ENCODE results near the gene SLC17A4.

The SLC17A4 gene

DNA sequence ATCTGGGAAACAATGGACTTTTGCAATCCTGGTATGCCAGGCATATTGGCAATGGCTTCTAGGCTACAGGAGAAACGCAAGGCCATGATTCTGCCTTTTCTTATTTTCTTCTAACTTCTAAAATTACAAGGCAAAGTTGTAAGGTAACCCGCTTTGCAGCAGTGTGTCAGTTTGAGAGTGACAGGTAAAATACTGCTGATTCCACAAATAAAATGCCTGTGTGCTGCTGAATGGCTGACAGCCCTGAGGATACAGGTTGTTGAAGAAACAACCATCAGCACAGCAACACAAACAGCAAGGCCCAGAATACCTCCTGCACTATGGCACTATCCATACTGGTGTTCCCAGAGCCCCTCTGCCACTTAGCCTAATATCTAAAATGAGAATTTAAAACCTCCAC, 40.2 kb downstream of the SLC17A4 start:
- no peak for DNase-seq (ENCODE audit: low read depth)
- H3K4me3 ChIP-seq (ENCODE audit: low read depth, low read length): no peak overlapping the region
- no peak for TF ChIP-seq POLR2A (IDR thresholded peaks at IDR 0.05; ENCODE audit: extremely low read depth, insufficient read length)
- TF ChIP-seq, protein P1, sequence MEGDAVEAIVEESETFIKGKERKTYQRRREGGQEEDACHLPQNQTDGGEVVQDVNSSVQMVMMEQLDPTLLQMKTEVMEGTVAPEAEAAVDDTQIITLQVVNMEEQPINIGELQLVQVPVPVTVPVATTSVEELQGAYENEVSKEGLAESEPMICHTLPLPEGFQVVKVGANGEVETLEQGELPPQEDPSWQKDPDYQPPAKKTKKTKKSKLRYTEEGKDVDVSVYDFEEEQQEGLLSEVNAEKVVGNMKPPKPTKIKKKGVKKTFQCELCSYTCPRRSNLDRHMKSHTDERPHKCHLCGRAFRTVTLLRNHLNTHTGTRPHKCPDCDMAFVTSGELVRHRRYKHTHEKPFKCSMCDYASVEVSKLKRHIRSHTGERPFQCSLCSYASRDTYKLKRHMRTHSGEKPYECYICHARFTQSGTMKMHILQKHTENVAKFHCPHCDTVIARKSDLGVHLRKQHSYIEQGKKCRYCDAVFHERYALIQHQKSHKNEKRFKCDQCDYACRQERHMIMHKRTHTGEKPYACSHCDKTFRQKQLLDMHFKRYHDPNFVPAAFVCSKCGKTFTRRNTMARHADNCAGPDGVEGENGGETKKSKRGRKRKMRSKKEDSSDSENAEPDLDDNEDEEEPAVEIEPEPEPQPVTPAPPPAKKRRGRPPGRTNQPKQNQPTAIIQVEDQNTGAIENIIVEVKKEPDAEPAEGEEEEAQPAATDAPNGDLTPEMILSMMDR (IDR thresholded peaks at IDR 0.05; ENCODE audit: low read depth, low read length): no peak
- TF ChIP-seq, protein P2, sequence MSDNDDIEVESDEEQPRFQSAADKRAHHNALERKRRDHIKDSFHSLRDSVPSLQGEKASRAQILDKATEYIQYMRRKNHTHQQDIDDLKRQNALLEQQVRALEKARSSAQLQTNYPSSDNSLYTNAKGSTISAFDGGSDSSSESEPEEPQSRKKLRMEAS (IDR thresholded peaks at IDR 0.05; ENCODE audit: low read depth, low read length): no peak
- no peak for TF ChIP-seq MYC (IDR thresholded peaks at IDR 0.05; ENCODE audit: low read depth, low read length)

DNA sequence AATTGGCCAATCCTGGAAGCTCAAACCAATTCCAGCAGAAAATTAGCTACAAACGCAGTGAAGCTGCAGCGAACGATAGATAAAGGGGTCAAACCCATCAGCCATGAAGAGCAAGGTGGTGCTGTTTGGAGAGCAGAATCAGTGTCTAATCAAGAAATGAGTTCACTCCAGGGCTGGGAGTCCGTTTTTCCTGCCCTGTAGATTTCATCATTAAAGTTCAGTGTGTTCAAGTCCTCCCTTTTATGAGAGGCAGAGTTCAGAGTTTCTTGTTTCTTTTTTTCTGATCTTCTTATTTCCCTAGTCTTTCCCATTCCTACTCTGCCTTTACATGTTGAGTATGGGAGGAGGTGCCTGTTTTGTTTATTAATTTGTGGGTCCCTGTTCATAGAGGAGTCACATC, 46.9 kb downstream of the SLC17A4 start:
- H3K4me3 ChIP-seq (ENCODE audit: low read depth, low read length): no peak overlapping the region
- no peak for TF ChIP-seq POLR2A (IDR thresholded peaks at IDR 0.05; ENCODE audit: extremely low read depth, insufficient read length)
- TF ChIP-seq MYC (IDR thresholded peaks at IDR 0.05; ENCODE audit: low read depth, low read length): no peak
- TF ChIP-seq, protein P2 (IDR thresholded peaks at IDR 0.05; ENCODE audit: low read depth, low read length): no peak
- TF ChIP-seq, protein P1 (IDR thresholded peaks at IDR 0.05; ENCODE audit: low read depth, low read length): no peak
- DNase-seq (ENCODE audit: low read depth): no peak

DNA sequence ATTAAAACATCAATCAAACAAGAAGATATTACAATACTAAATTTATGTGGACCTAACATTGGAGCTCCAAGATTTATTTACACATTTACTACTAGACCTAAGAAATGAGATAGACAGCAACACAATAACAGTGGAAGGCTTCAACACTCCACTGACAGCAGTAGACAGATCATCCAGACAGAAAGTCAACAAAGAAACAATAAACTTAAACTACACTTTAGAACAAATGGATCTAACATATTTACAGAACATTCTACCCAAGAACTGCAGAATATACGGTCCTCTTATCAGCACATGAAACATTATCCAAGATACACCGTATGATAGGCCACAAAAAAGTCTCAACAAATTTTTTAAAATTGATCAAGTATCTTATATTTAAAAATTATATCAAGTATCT, 50.3 kb downstream of the SLC17A4 start:
- TF ChIP-seq, protein P1 (IDR thresholded peaks at IDR 0.05; ENCODE audit: low read depth, low read length): no peak
- TF ChIP-seq POLR2A (IDR thresholded peaks at IDR 0.05; ENCODE audit: extremely low read depth, insufficient read length) (no peak), MYC (IDR thresholded peaks at IDR 0.05; ENCODE audit: low read depth, low read length) (no peak)
- TF ChIP-seq, protein P2 (IDR thresholded peaks at IDR 0.05; ENCODE audit: low read depth, low read length): no peak
- H3K4me3 ChIP-seq (ENCODE audit: low read depth, low read length): no peak overlapping the region
- no peak for DNase-seq (ENCODE audit: low read depth)

DNA sequence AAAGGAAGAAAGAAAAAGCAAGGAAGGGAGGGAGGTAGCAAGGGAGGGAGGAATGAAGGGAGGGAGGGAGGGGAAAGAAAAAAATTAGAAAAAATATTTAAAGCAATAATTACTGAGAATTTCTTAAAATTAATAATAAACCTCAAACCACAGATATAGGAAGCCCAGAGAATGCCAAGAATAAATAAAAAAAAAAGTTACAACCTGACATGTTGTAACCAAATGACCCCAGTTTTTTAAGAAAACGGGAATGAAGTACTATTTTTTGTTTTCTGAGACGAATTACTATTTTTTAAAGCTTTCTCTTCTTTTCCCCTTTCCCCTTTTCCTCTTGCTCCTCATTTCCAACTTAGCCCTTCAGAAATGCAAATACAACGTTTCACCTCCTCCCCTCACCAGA, 60.7 kb downstream of the SLC17A4 start:
- DNase-seq (ENCODE audit: low read depth): no peak
- TF ChIP-seq MYC (IDR thresholded peaks at IDR 0.05; ENCODE audit: low read depth, low read length) (no peak), POLR2A (IDR thresholded peaks at IDR 0.05; ENCODE audit: extremely low read depth, insufficient read length) (no peak)
- TF ChIP-seq, protein P1 (IDR thresholded peaks at IDR 0.05; ENCODE audit: low read depth, low read length): no peak
- TF ChIP-seq, protein P2 (IDR thresholded peaks at IDR 0.05; ENCODE audit: low read depth, low read length): no peak
- H3K4me3 ChIP-seq (ENCODE audit: low read depth, low read length): no peak overlapping the region

DNA sequence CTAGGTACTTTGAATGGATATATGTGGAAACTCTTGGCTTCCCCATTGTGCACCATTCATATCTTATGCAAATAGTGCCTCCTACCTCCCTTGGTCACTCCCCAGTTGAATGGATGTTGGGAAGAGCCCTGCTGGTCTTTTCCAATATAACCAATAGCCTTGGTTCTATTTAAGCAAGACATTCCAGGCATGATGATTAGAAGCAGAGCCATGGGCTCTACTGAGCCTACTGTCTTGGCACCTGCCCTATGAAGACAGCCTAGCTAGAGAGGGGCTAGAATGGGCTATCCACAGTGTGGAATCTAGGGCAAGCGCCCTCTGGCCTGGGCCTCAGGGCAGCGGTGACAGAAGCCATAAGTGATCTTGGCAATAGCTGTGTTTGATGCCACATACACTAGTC, 61.7 kb downstream of the SLC17A4 start:
- TF ChIP-seq, protein P2 (IDR thresholded peaks at IDR 0.05; ENCODE audit: low read depth, low read length): no peak
- TF ChIP-seq, protein P1 (IDR thresholded peaks at IDR 0.05; ENCODE audit: low read depth, low read length): no peak
- no peak for TF ChIP-seq POLR2A (IDR thresholded peaks at IDR 0.05; ENCODE audit: extremely low read depth, insufficient read length)
- TF ChIP-seq MYC (IDR thresholded peaks at IDR 0.05; ENCODE audit: low read depth, low read length): no peak
- no peak for DNase-seq (ENCODE audit: low read depth)

DNA sequence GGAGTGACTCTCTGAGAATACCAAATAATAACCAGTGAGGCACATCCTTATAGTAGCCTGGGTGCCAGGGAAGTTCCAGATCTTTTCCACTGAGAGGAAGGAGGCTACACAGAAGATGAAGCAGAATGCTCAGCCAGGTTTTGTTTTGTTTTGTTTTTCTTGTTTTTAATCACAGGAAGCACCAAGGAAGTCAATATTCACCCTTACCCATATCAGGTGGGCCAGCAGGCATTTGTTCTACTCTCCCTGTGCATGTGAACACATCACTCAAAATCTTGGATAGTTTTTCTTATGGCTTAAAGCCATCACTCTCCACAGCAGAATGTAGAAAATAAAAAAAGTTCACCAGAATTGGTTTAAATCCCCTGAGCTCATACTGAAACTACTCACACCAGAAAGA, 66.8 kb downstream of the SLC17A4 start:
- TF ChIP-seq POLR2A (IDR thresholded peaks at IDR 0.05; ENCODE audit: extremely low read depth, insufficient read length) (no peak), MYC (IDR thresholded peaks at IDR 0.05; ENCODE audit: low read depth, low read length) (no peak)
- TF ChIP-seq, protein P1 (IDR thresholded peaks at IDR 0.05; ENCODE audit: low read depth, low read length): no peak
- TF ChIP-seq, protein P2 (IDR thresholded peaks at IDR 0.05; ENCODE audit: low read depth, low read length): no peak
- H3K4me3 ChIP-seq (ENCODE audit: low read depth, low read length): no peak overlapping the region
- no peak for DNase-seq (ENCODE audit: low read depth)

More for the DNA sequence above, 61.7 kb downstream of the SLC17A4 start:
- H3K4me3 ChIP-seq (ENCODE audit: low read depth, low read length): no peak overlapping the region
